ENCODE measurements around the gene EHMT1.

The EHMT1 gene

GRCh38 chr9:137783521-137783920, 164.7 kb downstream of the EHMT1 start:
- TF ChIP-seq TEAD4 (IDR thresholded peaks at IDR 0.05) (no peak), FOXM1 (IDR thresholded peaks at IDR 0.05; ENCODE audit: borderline replicate concordance, low read depth) (no peak), TCF12 (IDR thresholded peaks at IDR 0.05; ENCODE audit: low read depth) (no peak), RAD21 (IDR thresholded peaks at IDR 0.05; ENCODE audit: low read depth) (no peak), MAX (IDR thresholded peaks at IDR 0.05) (no peak), USF1 (IDR thresholded peaks at IDR 0.05) (no peak), TAF1 (IDR thresholded peaks at IDR 0.05; ENCODE audit: low read depth) (no peak), EP300 (IDR thresholded peaks at IDR 0.05; ENCODE audit: borderline replicate concordance) (no peak), CEBPB (IDR thresholded peaks at IDR 0.05) (no peak), NFIC (IDR thresholded peaks at IDR 0.05) (no peak), EGR1 (IDR thresholded peaks at IDR 0.05) (no peak), REST (IDR thresholded peaks at IDR 0.05; ENCODE audit: low read depth) (no peak), ZBTB7A (IDR thresholded peaks at IDR 0.05; ENCODE audit: low read depth) (no peak), CREB1 (IDR thresholded peaks at IDR 0.05; ENCODE audit: low read depth) (no peak), YY1 (IDR thresholded peaks at IDR 0.05; ENCODE audit: low read depth) (no peak)

- TF ChIP-seq EGR1 (IDR thresholded peaks at IDR 0.05): no peak
- no peak for TF ChIP-seq USF1 (IDR thresholded peaks at IDR 0.05)
- no peak for TF ChIP-seq MAX (IDR thresholded peaks at IDR 0.05)
- TF ChIP-seq NFIC (IDR thresholded peaks at IDR 0.05): no peak
- no peak for TF ChIP-seq ZBTB7A (IDR thresholded peaks at IDR 0.05; ENCODE audit: low read depth)
- no peak for TF ChIP-seq REST (IDR thresholded peaks at IDR 0.05; ENCODE audit: low read depth)
- TF ChIP-seq RAD21 (IDR thresholded peaks at IDR 0.05; ENCODE audit: low read depth): no peak
- TF ChIP-seq EP300 (IDR thresholded peaks at IDR 0.05; ENCODE audit: borderline replicate concordance): no peak
- TF ChIP-seq TCF12 (IDR thresholded peaks at IDR 0.05; ENCODE audit: low read depth): no peak
- TF ChIP-seq YY1 (IDR thresholded peaks at IDR 0.05; ENCODE audit: low read depth): no peak
- no peak for TF ChIP-seq CEBPB (IDR thresholded peaks at IDR 0.05)
- no peak for TF ChIP-seq FOXM1 (IDR thresholded peaks at IDR 0.05; ENCODE audit: borderline replicate concordance, low read depth)
- no peak for TF ChIP-seq CREB1 (IDR thresholded peaks at IDR 0.05; ENCODE audit: low read depth)
- no peak for TF ChIP-seq TAF1 (IDR thresholded peaks at IDR 0.05; ENCODE audit: low read depth)
Measured at GRCh38 chr9:137784046-137784445, 165.2 kb downstream of the EHMT1 start.

GRCh38 chr9:137784641-137785513, 166.1 kb downstream of the EHMT1 start:
- no peak for TF ChIP-seq EP300 (IDR thresholded peaks at IDR 0.05; ENCODE audit: borderline replicate concordance)
- TF ChIP-seq CEBPB (IDR thresholded peaks at IDR 0.05): no peak
- no peak for TF ChIP-seq TAF1 (IDR thresholded peaks at IDR 0.05; ENCODE audit: low read depth)
- no peak for TF ChIP-seq ZBTB7A (IDR thresholded peaks at IDR 0.05; ENCODE audit: low read depth)
- no peak for TF ChIP-seq EGR1 (IDR thresholded peaks at IDR 0.05)
- no peak for TF ChIP-seq REST (IDR thresholded peaks at IDR 0.05; ENCODE audit: low read depth)
- no peak for TF ChIP-seq RAD21 (IDR thresholded peaks at IDR 0.05; ENCODE audit: low read depth)
- TF ChIP-seq YY1 (IDR thresholded peaks at IDR 0.05; ENCODE audit: low read depth): no peak
- TF ChIP-seq NFIC (IDR thresholded peaks at IDR 0.05): no peak
- TF ChIP-seq CREB1 (IDR thresholded peaks at IDR 0.05; ENCODE audit: low read depth): no peak
- TF ChIP-seq USF1 (IDR thresholded peaks at IDR 0.05): no peak
- no peak for TF ChIP-seq TCF12 (IDR thresholded peaks at IDR 0.05; ENCODE audit: low read depth)
- TF ChIP-seq TEAD4 (IDR thresholded peaks at IDR 0.05): no peak
- TF ChIP-seq FOXM1 (IDR thresholded peaks at IDR 0.05; ENCODE audit: borderline replicate concordance, low read depth): no peak
